DMS114 treated with DMSO at 0.1 percent for 48 hours (cell line): ENCODE data around the gene PLA2G2F.

Experiments
- DNase-seq: peaks from one replicate; lab custom pipeline; 2025; ENCODE audit not compliant: unreplicated experiment; lab: John Stamatoyannopoulos, UW

Gene PLA2G2F

DNA sequence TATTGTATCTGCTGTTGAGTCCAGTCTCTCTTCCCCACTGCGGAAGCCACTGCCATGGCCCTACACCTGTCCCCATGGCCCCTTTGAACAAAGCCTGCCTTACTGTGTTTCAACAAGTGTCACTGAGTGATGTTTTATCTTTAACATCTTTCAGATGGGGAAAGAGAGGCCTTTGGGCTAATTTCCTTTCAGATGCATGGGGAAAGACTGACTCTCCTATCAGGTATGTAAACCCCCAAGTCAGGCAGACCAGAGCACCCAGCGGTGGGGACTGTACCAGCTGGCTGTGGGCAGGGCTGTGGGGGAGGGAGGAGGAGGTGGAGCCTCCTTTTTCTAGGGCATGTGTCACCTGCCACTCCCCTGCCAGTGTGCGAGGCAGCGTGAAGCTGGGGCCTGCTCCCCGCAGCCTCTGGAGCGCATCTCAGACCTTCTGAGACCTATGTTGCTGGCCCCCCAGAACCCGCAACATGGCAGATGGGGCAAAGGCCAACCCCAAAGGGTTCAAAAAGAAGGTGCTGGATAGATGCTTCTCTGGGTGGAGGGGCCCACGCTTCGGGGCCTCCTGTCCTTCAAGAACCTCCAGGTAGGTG, at the start of gene PLA2G2F:
Gene PLA2G2F (plus strand): TSS at position 363 of the 590 bp plus-strand sequence. CDS start 105 bp downstream, at position 468.
- no peak for DNase-seq

DNA sequence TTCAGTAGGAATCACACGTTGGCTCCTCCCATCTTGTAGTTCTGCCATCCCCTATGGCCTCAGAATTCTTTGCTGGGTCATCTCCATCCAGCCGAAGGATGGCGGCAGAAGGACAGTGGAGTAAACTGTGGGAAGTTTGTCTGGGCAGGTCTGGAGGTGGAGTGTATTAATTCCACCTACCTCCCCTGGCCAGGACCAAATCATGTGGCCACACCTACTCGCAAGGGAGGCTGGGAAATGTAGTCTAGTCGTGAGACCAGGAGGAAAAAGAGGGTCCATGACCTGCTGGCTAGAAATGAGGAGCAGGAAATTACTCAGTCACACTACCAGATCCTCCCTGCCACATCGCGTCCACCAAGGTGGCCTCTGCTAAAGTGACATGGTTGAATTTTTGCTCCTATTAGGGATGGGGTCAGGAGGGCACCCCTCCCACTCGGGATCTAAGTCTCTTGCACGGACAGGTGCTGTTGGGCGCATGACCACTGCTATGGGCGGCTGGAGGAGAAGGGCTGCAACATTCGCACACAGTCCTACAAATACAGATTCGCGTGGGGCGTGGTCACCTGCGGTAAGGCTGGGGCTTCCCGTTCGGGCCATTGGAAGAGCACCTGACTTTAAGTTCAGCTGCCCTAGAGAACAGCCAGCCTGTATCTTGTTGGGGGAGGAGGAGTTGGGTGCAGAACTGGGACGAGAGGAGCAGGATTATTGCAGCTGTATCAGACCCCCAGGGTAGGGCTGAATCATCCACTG, 49.6 kb upstream of the PLA2G2F start:
- DNase-seq: no peak

DNA sequence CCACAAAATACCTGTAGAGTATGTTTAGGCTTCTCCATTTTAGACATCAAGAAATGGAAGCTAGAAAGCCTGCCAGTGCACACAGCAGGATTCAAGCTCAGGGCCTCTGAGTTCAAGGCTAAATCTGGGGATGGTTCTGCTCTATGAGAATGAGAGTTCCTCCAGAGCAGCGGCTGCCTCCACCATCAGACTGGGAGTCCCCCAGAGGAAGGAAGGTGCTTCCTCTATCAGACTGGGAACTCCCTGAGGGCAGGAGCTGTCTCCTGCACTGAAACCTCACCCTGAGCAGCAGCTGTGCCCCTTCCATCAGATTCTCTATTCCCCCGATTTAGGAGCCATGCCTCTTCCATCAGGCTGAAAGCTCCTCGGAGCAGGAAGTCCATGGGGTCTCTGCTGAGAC, 49.0 kb upstream of the PLA2G2F start:
- no peak for DNase-seq

DNA sequence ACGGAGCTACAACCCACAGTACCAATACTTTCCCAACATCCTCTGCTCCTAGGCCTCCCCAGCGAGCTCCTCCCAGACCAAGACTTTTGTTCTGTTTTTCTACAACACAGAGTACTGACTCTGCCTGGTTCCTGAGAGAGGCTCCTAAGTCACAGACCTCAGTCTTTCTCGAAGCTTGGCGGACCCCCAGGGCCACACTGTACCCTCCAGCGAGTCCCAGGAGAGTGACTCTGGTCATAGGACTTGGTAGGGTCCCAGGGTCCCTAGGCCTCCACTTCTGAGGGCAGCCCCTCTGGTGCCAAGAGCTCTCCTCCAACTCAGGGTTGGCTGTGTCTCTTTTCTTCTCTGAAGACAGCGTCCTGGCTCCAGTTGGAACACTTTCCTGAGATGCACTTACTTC, 48.5 kb upstream of the PLA2G2F start:
- DNase-seq: no peak

GRCh38 chr1:20093303-20093702, 45.8 kb upstream of the PLA2G2F start:
- no peak for DNase-seq

- DNase-seq: no peak
These were observed 45.2 kb upstream of the PLA2G2F start for GRCh38 chr1:20093940-20094391.

- DNase-seq: no peak
These were observed 43.3 kb upstream of the PLA2G2F start for GRCh38 chr1:20095564-20096434.

DNA sequence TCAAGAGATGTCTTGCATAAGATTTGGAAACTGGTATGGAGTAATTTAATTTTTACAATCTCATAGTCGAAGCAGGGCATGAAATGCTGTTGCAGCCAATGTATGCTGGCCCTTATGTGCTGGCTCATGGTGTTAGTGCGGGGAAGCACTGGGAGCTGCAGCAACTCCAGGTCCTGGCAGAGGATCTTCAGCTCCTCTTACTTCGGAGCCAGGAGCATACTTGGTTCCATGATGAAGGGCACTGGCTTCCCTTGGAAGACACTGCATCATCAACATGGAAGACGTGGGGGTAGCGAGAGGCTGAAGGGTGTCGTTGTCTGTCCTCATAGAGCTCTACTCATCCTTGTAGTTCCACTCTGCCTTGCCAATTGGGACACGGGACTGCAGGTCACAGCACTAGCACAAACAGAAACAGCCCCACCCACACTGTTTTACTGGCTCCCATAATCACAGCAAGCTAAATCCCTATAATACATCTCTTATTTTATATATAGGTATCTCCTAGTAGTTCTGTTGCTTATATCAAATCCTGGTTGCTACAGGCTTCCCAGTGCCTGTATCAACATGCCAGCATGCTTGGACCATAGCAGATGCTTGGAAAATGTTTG, 42.2 kb upstream of the PLA2G2F start:
- DNase-seq: no peak

GRCh38 chr1:20099533-20099932, 39.6 kb upstream of the PLA2G2F start:
- no peak for DNase-seq

GRCh38 chr1:20100632-20101355, 38.3 kb upstream of the PLA2G2F start:
- DNase-seq: peak; percentile 61

DNA sequence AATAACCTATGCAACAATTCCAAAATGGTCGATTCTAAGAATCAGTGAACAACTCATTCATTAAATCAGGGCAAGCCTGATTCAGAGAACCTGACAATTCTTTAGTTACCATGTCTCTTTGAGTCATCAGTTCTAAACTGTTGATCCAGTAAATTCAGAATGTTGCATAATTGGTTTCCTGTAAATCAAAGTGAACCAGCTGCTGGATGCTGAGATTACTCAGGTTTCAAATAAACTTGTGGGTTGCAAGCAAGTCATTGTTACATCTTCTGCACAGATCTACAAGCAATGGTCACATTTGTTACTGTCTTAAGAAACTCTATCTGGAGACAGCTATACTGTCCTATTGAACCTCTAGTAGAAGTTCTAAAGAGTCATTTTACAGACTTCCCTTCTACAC, 36.2 kb upstream of the PLA2G2F start:
- DNase-seq: no peak

DNA sequence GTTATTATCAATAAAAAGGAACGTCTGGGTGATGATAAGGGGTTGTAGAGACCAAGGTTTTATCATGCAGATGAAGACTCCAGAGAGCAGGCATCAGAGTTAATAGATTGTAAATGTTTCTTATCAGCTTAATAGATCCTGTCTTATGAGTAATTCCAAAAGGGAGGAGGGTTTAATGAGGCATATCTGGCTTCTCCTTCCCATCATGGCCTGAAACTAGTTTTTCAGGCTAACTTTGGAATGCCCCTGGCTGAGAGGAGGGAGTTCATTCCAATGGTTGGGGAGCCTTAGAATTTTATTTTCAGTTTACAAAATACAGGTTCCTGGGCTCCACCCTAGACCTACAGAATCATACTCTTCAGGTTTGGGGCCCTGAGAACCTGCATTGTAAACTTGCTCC, 33.3 kb upstream of the PLA2G2F start:
- no peak for DNase-seq

DNA sequence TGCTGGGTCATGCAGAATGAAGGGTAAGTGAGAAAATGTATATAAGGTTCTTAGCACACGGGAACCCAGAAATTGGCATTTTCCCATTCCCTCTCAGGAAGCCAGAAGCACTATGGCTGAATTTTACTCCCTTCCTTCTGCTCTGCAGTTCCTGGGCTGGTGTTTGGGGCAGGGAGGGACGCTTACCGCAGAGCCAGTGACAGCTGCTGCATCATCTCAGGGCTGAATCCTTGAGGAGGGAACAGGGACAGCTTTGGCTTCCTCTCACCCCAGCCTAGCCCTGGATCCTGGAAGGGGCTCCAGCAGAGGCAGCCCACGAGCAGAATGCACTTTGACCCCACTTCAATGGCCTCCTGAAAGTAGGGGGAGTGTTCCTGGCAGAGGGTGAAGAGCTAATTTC, 31.8 kb upstream of the PLA2G2F start:
- DNase-seq: no peak

GRCh38 chr1:20107796-20108195, 31.3 kb upstream of the PLA2G2F start:
- no peak for DNase-seq

GRCh38 chr1:20108366-20109123, 30.6 kb upstream of the PLA2G2F start:
- DNase-seq: no peak

DNA sequence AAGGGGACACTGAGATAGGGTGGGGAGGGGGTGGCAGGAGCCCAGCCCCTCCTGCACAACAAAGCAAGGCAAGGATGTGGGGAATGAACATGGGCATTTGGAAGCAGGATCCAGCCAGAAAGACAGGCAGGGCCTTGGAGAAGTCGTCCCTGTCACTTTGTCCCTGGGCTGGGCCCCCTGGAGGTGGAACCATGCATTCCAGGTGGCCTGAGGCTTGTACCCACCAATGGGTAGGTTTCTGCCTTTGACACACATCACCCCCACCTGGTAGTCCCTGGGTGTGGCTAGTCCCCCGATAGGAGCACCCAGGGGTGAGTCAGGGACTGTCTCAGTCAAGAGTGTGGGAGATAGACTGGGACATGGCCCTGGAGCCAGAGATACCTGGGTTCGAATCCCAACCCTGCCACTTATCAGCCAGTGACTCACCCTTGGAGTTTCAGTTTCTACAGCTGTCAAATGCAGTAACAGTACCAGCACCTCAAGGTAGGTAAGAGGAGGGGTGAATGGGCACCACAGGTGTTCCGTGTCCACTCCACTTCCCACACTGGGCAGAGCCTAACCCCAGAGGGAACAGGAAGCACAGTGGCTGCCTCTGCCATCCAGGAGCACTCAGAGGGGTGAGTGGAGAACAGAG, 29.8 kb upstream of the PLA2G2F start:
- no peak for DNase-seq

DNA sequence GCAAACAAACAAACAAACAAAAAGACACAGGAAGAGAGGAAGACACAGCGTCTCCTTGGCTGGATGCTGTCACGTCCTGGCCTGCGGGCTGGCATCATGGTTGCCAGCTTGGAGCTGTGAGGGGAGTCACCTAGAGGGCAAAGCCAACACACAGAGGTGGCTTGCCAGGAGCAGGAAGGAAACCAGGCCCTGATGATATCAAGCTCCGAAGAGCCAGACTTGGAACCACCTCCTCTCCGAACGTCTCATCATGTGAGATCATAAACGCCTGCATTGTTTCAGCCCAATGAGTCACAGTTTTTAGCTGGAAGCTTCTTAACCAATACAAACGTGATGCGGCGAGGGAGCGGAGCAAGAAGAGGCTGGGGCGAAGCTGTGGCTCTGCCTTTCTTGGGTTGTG, 28.4 kb upstream of the PLA2G2F start:
- DNase-seq: no peak

DNA sequence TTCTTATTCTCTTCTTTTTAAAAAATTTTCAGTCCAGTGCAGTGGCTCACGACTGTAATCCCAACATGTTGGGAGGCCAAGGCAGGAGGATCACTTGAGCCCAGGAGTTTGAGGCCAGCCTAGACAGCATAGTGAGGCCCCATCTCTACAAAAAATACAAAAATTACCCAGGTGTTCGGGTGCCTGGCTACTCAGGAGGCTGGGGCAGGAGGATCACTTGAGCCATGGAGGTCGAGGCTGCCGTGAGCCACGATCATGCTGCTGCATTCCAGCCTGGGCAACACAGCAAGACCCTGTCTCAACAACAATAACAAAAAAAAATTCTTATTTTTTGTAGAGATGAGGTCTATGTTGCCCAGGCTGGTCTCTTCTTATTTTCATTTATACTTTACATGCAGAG, 27.7 kb upstream of the PLA2G2F start:
- no peak for DNase-seq

DNA sequence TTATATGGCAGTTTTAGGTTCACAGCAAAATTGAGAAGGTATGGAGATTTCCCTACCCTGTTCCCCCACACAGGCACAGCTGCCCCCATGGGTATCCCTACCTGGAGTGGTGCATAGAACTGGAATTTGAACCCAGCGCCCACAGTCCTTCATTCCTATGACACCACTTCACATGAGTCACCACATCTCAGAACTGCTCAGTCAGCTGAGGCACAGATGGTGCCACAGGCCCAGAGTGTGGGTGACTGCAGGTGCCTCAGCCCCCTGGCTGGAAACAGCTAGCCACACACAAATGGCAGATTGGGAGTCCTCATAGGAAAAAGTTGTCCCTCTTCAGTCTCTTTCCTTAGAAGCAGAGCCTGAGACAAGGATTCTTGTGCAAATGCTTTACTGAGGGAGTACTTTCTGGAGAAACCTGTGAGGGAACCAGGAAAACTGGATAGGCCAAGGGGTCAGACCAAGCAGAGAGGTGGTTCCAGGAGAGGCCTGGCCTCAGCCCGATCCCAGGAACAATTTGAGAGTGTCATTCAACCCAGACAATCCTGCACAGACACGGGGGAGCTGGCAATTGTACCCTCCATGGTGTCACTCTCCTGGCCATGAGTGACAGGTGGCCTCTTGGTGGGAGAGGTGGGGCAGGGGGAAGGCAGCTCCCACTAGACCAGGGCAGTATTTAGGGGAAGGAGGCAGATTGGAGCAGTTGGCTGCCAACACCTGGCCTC, 26.7 kb upstream of the PLA2G2F start:
- DNase-seq: no peak
